Endothelial cell of umbilical vein (primary cell): ENCODE results near the gene CARHSP1. TPM values are rescaled to one million over a fixed set of nuclear protein-coding genes. Genes with fewer than 3 reads are reported as not detected.

Experiments
- BruUV-seq: library from RNA; stranded (reverse); fragments of 400-500 nt; replicated peaks from 2 replicates; lab custom pipeline; 2021; lab: Mats Ljungman, UMichigan
- CTCF ChIA-PET: fragments of 300-600, 350-600 bp; sonication (Branson Sonifier 250); formaldehyde crosslinking; loops from one replicate; lab custom pipeline; 2021; ENCODE audit warnings: antibody characterized with exemption, inconsistent platforms; lab: Charles Lee
- POLR2A ChIA-PET: fragments of 300-600, 350-600 bp; sonication (Branson Sonifier 250); formaldehyde crosslinking; loops from one replicate; lab custom pipeline; 2021; ENCODE audit warnings: antibody characterized with exemption, inconsistent platforms; lab: Charles Lee
- DNase-seq: peaks from one replicate; pipeline ENCODE4 v3.0.0-alpha.2; 2011; ENCODE audit warnings: low read depth, low spot score
- FAIRE-seq: peaks from 2 replicates; lab custom pipeline; 2011; peaks lifted over from hg19 to GRCh38; lab: Jason Lieb, UNC
- H2AFZ ChIP-seq: 2 replicates; pipeline ENCODE4 v1.6.0; 2012; ENCODE audit warnings: low read depth, low read length, control low read depth, inconsistent platforms
- H3K27ac ChIP-seq: 2 replicates; pipeline ENCODE4 v1.5.1; 2011; ENCODE audit warnings: low read depth, mild to moderate bottlenecking, control low read depth, low read length, moderate library complexity; ENCODE audit not compliant: insufficient read depth
- H3K27me3 ChIP-seq, 2 experiments: 2 replicates each; pipeline versions ENCODE4 v1.6.0 to v1.6.1; 2011; ENCODE audit warnings: low read length in 2 of 2, mixed read lengths in 1 of 2; ENCODE audit not compliant: control insufficient read depth in 2 of 2, insufficient read depth in 2 of 2
- H3K36me3 ChIP-seq, 2 experiments: 2 replicates in 1 of 2; 3 replicates in 1 of 2; pipeline ENCODE4 v1.5.1; 2011; ENCODE audit warnings: low read length in 2 of 2, mild to moderate bottlenecking in 1 of 2, moderate library complexity in 1 of 2; ENCODE audit not compliant: control insufficient read depth in 2 of 2, insufficient read depth in 2 of 2; ENCODE audit errors: extremely low read depth in 1 of 2
- H3K4me1 ChIP-seq: 3 replicates; pipeline ENCODE4 v1.5.1; 2011; ENCODE audit warnings: mild to moderate bottlenecking, low read length; ENCODE audit not compliant: control insufficient read depth, insufficient read depth; ENCODE audit errors: extremely low read depth
- H3K4me2 ChIP-seq: 2 replicates; pipeline ENCODE4 v1.6.1; 2011; ENCODE audit warnings: low read length, control low read depth, mixed read lengths; ENCODE audit not compliant: insufficient read depth
- H3K4me3 ChIP-seq, 3 experiments: fragments of 200-600 bp in 1 of 3; sonication (generic), shearing (Covaris generic) in 1 of 3; replicated peaks in 1 of 3; 2 replicates each; pipeline ENCODE4 v1.5.1; 2011 to 2016; ENCODE audit warnings: control low read depth in 3 of 3, low read length in 3 of 3, mild to moderate bottlenecking in 2 of 3, inconsistent platforms in 1 of 3, low read depth in 1 of 3, moderate library complexity in 1 of 3; ENCODE audit not compliant: insufficient read depth in 1 of 3
- H3K79me2 ChIP-seq: 2 replicates; pipeline ENCODE4 v1.6.0; 2012; ENCODE audit warnings: low read length, inconsistent platforms; ENCODE audit not compliant: control insufficient read depth, insufficient read depth
- H3K9ac ChIP-seq: replicated peaks from 2 replicates; pipeline ENCODE3; 2011; ENCODE audit warnings: low read length, control low read depth; ENCODE audit not compliant: insufficient read depth; ENCODE audit errors: extremely low read depth
- H3K9me1 ChIP-seq: replicated peaks from 3 replicates; pipeline ENCODE4 v1.6.0; 2011; ENCODE audit warnings: mild to moderate bottlenecking, low read length; ENCODE audit not compliant: control insufficient read depth, insufficient read depth; ENCODE audit errors: extremely low read depth
- H3K9me3 ChIP-seq: replicated peaks from 2 replicates; pipeline ENCODE4 v1.5.1; 2012; ENCODE audit warnings: low read length, inconsistent platforms; ENCODE audit not compliant: control insufficient read depth, insufficient read depth
- H4K20me1 ChIP-seq: replicated peaks from 2 replicates; pipeline ENCODE3; 2011; ENCODE audit warnings: mild to moderate bottlenecking, low read length; ENCODE audit not compliant: control insufficient read depth, insufficient read depth; ENCODE audit errors: extremely low read depth
- EZH2 ChIP-seq: IDR thresholded peaks from 2 replicates; pipeline ENCODE4 v1.6.1; 2012; ENCODE audit warnings: borderline replicate concordance, low read depth, mild to moderate bottlenecking, moderate library complexity, low read length, inconsistent platforms; ENCODE audit not compliant: severe bottlenecking
- FOS ChIP-seq: IDR thresholded peaks from 2 replicates; pipeline ENCODE4 v1.6.1; 2011; ENCODE audit warnings: mild to moderate bottlenecking, low read length, moderate library complexity, borderline replicate concordance; ENCODE audit not compliant: insufficient read depth
- GATA2 ChIP-seq: IDR thresholded peaks from 2 replicates; pipeline ENCODE4 v1.7.0; 2011; ENCODE audit warnings: low read depth, mild to moderate bottlenecking, moderate library complexity, mixed read lengths, low read length; ENCODE audit not compliant: insufficient read length, insufficient read depth
- JUN ChIP-seq: IDR thresholded peaks from 2 replicates; pipeline ENCODE4 v1.6.1; 2011; ENCODE audit warnings: borderline replicate concordance, low read depth; ENCODE audit not compliant: insufficient read length, insufficient read depth
- MYC ChIP-seq: IDR thresholded peaks from one replicate; pipeline ENCODE4 v1.6.1; 2011; ENCODE audit warnings: mild to moderate bottlenecking, low read depth, low read length
- POLR2A ChIP-seq: IDR thresholded peaks from 2 replicates; pipeline ENCODE4 v1.6.1; 2012; ENCODE audit warnings: low read depth, mild to moderate bottlenecking, control low read depth, low read length
- POLR2AphosphoS5 ChIP-seq: IDR thresholded peaks from 2 replicates; pipeline ENCODE4 v1.6.1; 2012; ENCODE audit warnings: low read depth, mild to moderate bottlenecking, control low read depth, low read length, moderate library complexity; ENCODE audit not compliant: insufficient read depth
- dilution Hi-C: fragments of 300-500 bp; cut with MboI; formaldehyde crosslinking; loops from one replicate; pipeline ENCODE4 v1.15.0; 2019; ENCODE audit warnings: low sequenced_read_pairs; ENCODE audit not compliant: extremely low pct_ligation_motif_present
- intact Hi-C: fragments of 100-400 bp; cut with micrococcal nuclease; formaldehyde crosslinking; loops from one replicate; pipeline ENCODE4 v1.10.0; 2022
- polyA plus RNA-seq, 4 experiments: library from polyadenylated mRNA; depleted of rRNA in 3 of 4; stranded (reverse) in 3 of 4; unstranded in 1 of 4; fragments of >200 nt; gene quantifications; 2 replicates each; pipeline versions ENCODE4 v1.2.1 to v1.2.3, GENCODE V29; 2011 to 2012; ENCODE audit warnings: missing spikeins in 1 of 4
- total RNA-seq: library from RNA; stranded (reverse); gene quantifications from 2 replicates; pipeline ENCODE4 v1.2.3, GENCODE V29; 2021
- TF ChIP-seq, protein P1 (sequence below), 2 donors: IDR thresholded peaks; 1 replicate in 1 of 2; 2 replicates in 1 of 2; pipeline ENCODE4 v1.5.1; 2011; ENCODE audit warnings: low read length in 2 of 2, mild to moderate bottlenecking in 2 of 2, moderate library complexity in 2 of 2, control low read depth in 1 of 2, inconsistent platforms in 1 of 2, low read depth in 1 of 2; ENCODE audit not compliant: insufficient read depth in 1 of 2; ENCODE audit errors: extremely low read depth in 1 of 2
- TF ChIP-seq, protein P2 (sequence below): IDR thresholded peaks from 2 replicates; pipeline ENCODE4 v1.6.1; 2011; ENCODE audit not compliant: insufficient read depth, insufficient read length

CARHSP1 gene
- total and polyA plus RNA-seq, 2 donors (not counting 3 experiments of a cell fraction or from before 2014, with no cell fraction given): 64.9 to 72.5 TPM

GRCh38 chr16:8818504-8819270, 50.1 kb downstream of the CARHSP1 start:
- ChIA-PET CTCF (interaction anchor here (1.3 to 1.9 kb wide), 2 partner anchors 10 to 18 kb away, joined by 3 to 4 read pairs; no protein-coding TSS in a partner anchor), POLR2A (no interaction called here)
- no peak for TF ChIP-seq POLR2AphosphoS5
- TF ChIP-seq, protein P1, sequence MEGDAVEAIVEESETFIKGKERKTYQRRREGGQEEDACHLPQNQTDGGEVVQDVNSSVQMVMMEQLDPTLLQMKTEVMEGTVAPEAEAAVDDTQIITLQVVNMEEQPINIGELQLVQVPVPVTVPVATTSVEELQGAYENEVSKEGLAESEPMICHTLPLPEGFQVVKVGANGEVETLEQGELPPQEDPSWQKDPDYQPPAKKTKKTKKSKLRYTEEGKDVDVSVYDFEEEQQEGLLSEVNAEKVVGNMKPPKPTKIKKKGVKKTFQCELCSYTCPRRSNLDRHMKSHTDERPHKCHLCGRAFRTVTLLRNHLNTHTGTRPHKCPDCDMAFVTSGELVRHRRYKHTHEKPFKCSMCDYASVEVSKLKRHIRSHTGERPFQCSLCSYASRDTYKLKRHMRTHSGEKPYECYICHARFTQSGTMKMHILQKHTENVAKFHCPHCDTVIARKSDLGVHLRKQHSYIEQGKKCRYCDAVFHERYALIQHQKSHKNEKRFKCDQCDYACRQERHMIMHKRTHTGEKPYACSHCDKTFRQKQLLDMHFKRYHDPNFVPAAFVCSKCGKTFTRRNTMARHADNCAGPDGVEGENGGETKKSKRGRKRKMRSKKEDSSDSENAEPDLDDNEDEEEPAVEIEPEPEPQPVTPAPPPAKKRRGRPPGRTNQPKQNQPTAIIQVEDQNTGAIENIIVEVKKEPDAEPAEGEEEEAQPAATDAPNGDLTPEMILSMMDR (IDR thresholded peaks at IDR 0.05; ENCODE audit: extremely low read depth in 1 of 2, insufficient read depth in 1 of 2, low read depth in 1 of 2, low read length in 2 of 2): no peak
- TF ChIP-seq POLR2A: no peak
- TF ChIP-seq MYC: no peak
- no peak for TF ChIP-seq FOS
- TF ChIP-seq EZH2: no peak
- TF ChIP-seq GATA2: no peak
- no peak for TF ChIP-seq JUN
- TF ChIP-seq, protein P2, sequence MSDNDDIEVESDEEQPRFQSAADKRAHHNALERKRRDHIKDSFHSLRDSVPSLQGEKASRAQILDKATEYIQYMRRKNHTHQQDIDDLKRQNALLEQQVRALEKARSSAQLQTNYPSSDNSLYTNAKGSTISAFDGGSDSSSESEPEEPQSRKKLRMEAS: no peak
- no peak overlapping the region for H3K27ac ChIP-seq
- BruUV-seq: no TSS peak
- peaks cover 20 to 29% of the 10 kb centered on the region in 2 experiments for H3K36me3 ChIP-seq
- FAIRE-seq (no peak), DNase-seq (no peak)
- H3K4me1 ChIP-seq: no peaks in the 10 kb centered on the region
- dilution Hi-C loops (no loop called here), intact Hi-C loops (no loop called here)
- H3K9me3 ChIP-seq: no peaks in the 10 kb centered on the region
- no peak overlapping the region for H2AFZ ChIP-seq
- H3K79me2 ChIP-seq: peaks cover 4% of the 10 kb centered on the region
- no peaks in the 10 kb centered on the region for H3K9me1 ChIP-seq
- peaks cover 4% of the 10 kb centered on the region for H4K20me1 ChIP-seq
- H3K4me2 ChIP-seq: no peak overlapping the region
- no peaks in the 10 kb centered on the region for H3K27me3 ChIP-seq
- no peak overlapping the region for H3K4me3 ChIP-seq
- no peak overlapping the region for H3K9ac ChIP-seq
